MG63 (cell line): ENCODE results near the gene SART1. TPM values are rescaled to one million over a fixed set of nuclear protein-coding genes. Genes with fewer than 3 reads are reported as not detected.
A peak's percentile ranks its signal among the peaks of the same experiment; 100 is the strongest.
"Not testable (repeated sequence)": the region's sequence is repeated elsewhere in the genome, so short reads cannot be mapped to it uniquely, and the experiment has no call there.

Source experiments
- DNase-seq: peaks from one replicate; pipeline ENCODE4 v3.0.0-alpha.2; 2020
- H3K27me3 ChIP-seq: fragments of 250-450 bp; sonication (Bioruptor Pico); 2 replicates; pipeline ENCODE4 v1.5.1; 2020; ENCODE audit warnings: mild to moderate bottlenecking, moderate library complexity
- H3K36me3 ChIP-seq: fragments of 250-450 bp; sonication (Bioruptor Pico); 2 replicates; pipeline ENCODE4 v1.5.1; 2020; ENCODE audit warnings: mild to moderate bottlenecking, moderate library complexity
- H3K4me3 ChIP-seq: fragments of 250-450 bp; sonication (Bioruptor Pico); 2 replicates; pipeline ENCODE4 v1.5.1; 2020; ENCODE audit warnings: mild to moderate bottlenecking, moderate library complexity
- H3K9me3 ChIP-seq: fragments of 250-450 bp; sonication (Bioruptor Pico); 2 replicates; pipeline ENCODE4 v1.5.1; 2020; ENCODE audit warnings: mild to moderate bottlenecking, moderate library complexity
- total RNA-seq: library from RNA; depleted of rRNA; stranded (reverse); fragments of >200 nt; shearing (Covaris generic); gene quantifications from 2 replicates; pipeline ENCODE4 v1.2.3, GENCODE V29; 2014; ENCODE audit warnings: low replicate concordance

Gene SART1
- total RNA-seq, 1 experiment from 2014 or later = 45.4 TPM

DNA sequence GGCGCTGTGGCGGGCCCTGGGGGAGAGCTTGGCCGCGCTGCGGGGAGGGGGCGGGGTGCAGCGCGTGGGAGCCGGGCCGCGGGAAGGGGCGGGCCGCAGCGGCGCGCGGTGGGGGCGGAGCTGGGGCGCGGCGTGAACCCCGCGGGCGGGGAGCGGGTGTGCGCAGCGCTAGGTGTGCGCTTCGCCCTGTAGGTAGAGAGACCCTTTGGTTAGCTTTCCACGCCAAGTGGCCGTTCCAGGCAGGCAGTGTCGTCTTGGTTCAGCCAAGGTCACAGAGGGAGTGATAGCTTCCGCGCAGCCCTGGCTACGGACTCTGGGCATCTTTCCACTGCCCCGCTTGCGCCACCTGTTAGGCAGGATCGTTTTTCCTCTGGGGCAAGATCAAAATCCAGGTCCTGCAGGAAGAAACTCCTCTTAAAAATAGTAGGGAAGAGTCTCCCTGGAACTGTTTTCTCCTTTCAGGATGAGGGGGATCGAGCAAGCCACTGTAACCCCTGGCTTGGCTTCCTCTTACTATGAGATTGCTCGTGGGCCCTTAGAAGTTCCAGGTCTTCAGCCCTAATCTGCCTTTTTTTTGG lies 41.2 kb downstream of the SART1 start:
- Histone ChIP-seq H3K27me3 (no peaks in the 10 kb centered on the region), H3K36me3 (peaks cover 64% of the 10 kb centered on the region), H3K9me3 (no peaks in the 10 kb centered on the region), H3K4me3 (peak overlapping the region; percentile 90)
- DNase-seq = peak; percentile 41

DNA sequence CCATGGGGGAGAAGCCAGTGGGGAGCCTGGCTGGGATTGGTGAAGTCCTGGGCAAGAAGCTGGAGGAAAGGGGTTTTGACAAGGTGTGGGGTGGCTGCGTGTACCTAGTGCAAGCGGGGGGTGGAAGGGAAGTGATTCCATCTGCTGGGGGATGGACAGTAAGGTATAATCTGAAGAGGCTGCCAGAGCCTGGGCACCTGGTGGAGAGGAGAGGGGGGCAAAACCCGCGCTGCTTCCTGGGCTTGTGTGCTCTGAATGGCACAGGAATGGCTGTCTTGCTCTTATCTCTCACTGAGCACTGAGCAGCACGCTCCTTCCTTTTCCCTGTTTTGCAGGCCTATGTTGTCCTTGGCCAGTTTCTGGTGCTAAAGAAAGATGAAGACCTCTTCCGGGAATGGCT lies 41.8 kb downstream of the SART1 start:
- Histone ChIP-seq H3K27me3 (no peaks in the 10 kb centered on the region), H3K9me3 (no peaks in the 10 kb centered on the region), H3K4me3 (peak overlapping the region; percentile 90), H3K36me3 (peaks cover 60% of the 10 kb centered on the region)
- no peak for DNase-seq

DNA sequence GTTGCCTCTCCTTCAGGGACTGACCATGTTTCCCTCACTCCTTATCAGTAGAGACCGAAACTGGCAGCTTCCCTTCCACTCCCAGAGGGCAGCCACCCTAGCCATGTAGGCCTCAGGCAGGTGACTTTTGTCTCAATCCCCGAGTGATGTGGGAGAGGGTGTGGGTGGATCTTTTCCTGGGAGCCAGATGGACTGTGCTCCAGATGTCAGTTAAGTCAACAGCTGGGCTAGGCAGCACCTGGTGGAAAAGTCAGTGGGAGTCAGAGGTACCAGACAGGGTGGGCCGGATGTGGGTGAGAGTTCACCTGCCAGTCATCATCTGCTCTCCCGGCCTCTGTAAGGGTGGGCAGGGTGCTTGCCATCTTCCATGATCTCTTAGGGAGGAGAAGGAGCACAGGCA lies 42.7 kb downstream of the SART1 start:
- Histone ChIP-seq H3K27me3 (no peaks in the 10 kb centered on the region), H3K36me3 (peaks cover 51% of the 10 kb centered on the region), H3K4me3 (no peak overlapping the region), H3K9me3 (no peaks in the 10 kb centered on the region)
- no peak for DNase-seq

DNA sequence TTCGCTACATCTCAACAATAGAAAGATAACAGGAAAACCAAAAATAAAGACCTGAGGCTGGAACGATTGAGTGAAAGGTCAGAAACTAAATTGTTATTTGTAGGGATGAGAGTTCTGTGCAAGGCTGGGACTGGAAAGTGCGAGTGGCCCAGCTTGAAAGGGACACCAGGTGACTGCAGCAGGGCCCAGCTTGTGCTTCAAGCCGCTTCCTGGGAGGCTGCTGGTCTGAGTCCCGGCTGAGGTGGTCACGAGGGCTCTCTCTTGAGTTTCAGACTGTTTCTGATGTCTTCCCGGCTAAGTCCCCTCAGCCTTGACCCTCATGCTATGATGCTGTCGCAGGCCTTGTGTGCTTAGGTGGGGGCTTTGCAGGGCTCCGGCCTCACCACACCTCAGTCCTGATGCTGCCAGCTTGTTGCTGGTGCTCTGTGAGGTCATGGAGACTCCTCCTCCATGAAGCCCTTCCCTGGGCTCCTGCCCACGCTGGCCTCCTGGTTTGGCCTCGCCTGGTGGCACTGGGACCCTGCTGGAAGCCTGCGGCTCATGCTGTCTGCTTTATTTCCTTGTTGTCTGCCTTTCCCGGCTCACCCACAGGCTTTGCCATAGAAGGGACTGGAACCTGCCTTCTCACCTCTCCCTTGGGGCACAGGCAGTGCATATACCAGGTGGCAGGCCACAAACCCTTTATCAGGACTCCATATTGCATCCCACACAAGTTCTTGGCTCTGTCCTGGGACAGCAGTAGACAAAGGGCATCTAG lies 44.8 kb downstream of the SART1 start:
- H3K36me3 ChIP-seq = peaks cover 34% of the 10 kb centered on the region
- H3K27me3 ChIP-seq = no peaks in the 10 kb centered on the region
- no peak for DNase-seq
- no peak overlapping the region for H3K4me3 ChIP-seq
- H3K9me3 ChIP-seq = no peaks in the 10 kb centered on the region

DNA sequence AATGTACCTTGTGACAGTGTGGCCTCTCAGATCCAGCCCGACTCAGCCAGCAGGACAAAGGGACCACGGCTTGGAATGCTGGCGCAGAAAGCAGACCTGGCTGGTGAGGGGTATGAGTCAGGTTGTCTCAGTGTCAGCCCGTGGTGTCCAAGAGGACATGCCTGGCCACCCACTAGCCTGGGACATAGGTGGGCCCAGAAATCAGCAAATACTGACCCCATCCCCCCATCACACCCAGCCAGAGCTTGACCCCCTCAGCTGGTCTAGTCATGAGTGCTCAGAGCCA lies 45.3 kb downstream of the SART1 start:
- no peak overlapping the region for H3K4me3 ChIP-seq
- no peaks in the 10 kb centered on the region for H3K27me3 ChIP-seq
- no peaks in the 10 kb centered on the region for H3K9me3 ChIP-seq
- DNase-seq = no peak
- H3K36me3 ChIP-seq = peaks cover 34% of the 10 kb centered on the region

DNA sequence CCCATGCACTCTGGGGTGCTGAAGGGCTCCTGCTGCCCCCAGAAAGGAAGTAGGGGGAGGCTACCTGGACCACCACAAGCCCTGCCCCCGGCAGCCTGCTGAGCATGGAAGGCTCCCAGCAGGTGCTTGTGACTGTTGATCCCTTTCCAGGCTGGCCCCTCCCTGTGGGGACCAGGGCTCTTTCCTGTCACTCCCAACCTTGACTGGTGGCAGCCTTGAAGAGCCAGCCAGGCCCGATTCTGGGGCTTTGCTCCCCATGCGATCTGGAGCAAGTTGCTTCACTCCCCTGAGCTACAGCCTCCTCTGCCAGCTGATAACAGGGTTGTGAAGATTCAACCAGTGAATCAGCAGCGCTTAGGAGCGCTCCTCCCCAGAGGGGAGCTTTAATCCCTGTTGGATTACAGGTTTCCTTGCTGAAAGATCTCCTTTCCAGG lies 45.7 kb downstream of the SART1 start:
- DNase-seq = no peak
- Histone ChIP-seq H3K9me3 (no peaks in the 10 kb centered on the region), H3K36me3 (peaks cover 34% of the 10 kb centered on the region), H3K4me3 (no peak overlapping the region), H3K27me3 (no peaks in the 10 kb centered on the region)

DNA sequence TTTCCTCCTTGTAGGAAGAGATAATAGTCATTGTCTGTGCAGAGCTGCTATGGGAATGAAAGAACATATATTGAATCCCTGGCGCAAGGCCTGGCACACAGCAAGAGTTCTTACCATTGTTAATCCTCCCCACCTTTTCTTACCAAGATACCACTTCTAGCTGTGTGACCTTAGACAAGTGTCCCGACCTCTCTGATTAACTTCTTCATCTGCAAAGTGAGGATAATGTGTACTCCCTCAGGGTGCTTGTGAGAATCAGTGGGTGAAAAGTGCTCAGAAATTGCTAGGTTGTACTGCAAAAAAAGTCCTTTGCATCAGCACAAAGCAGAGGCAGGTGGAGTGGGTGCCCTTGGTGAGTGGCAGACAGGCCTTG lies 46.5 kb downstream of the SART1 start:
- Histone ChIP-seq H3K36me3 (peaks cover 33% of the 10 kb centered on the region), H3K9me3 (no peaks in the 10 kb centered on the region), H3K4me3 (no peak overlapping the region), H3K27me3 (no peaks in the 10 kb centered on the region)
- DNase-seq = no peak

DNA sequence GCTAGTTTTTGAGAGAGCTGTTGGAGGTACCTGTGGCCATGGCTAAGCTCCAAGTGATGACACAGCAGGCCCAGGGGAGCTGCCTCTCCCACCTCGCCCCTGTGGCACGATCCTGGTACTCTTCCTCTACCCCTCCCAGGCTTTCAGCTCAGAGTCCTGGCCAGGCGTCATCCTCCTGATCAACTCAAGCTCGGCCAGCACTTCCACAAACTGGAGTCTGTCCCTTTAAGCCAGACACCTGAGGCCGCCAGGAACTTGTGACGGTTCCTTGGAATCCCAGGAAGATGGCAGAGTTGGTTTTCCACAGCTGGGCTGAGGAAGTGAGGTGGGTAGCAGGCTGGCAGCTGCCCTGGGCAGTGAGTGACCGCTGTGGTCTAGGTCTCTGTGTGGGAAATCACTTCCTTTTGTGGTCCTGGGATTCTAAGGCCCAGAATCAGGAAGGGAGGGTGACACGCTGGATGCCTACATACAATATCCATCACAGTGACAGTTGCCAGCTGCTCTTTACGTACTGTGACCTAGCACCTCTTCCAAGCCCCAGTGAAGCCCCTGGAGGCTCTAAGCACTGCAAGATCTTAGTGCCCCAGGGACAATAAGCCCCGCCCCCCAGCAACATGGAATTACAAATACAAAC lies 47.1 kb downstream of the SART1 start:
- peaks cover 28% of the 10 kb centered on the region for H3K36me3 ChIP-seq
- H3K9me3 ChIP-seq = no peaks in the 10 kb centered on the region
- no peak for DNase-seq
- no peaks in the 10 kb centered on the region for H3K27me3 ChIP-seq
- H3K4me3 ChIP-seq = no peak overlapping the region

DNA sequence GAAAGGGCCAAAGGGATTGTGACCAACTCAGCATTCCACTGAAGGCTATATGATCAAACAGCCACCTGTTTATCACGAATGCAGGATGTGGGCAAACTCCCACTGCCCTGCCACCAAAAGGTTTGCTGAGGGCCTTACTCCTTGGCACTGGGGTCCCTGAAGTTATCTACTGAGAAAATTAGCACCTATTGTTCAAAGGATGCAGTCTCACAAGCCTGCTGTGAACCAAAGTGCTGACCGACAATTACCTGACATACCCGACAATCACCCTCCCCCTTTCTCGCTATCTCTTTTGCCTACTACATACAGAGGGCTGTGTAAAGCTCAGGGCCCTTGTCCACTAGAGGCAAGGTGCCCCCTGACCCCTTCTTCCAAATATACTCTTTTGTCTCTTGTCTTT lies 48.5 kb downstream of the SART1 start:
- H3K36me3 ChIP-seq = peaks cover 15% of the 10 kb centered on the region
- H3K4me3 ChIP-seq, H3K27me3 ChIP-seq, H3K9me3 ChIP-seq, DNase-seq: not testable (repeated sequence)

DNA sequence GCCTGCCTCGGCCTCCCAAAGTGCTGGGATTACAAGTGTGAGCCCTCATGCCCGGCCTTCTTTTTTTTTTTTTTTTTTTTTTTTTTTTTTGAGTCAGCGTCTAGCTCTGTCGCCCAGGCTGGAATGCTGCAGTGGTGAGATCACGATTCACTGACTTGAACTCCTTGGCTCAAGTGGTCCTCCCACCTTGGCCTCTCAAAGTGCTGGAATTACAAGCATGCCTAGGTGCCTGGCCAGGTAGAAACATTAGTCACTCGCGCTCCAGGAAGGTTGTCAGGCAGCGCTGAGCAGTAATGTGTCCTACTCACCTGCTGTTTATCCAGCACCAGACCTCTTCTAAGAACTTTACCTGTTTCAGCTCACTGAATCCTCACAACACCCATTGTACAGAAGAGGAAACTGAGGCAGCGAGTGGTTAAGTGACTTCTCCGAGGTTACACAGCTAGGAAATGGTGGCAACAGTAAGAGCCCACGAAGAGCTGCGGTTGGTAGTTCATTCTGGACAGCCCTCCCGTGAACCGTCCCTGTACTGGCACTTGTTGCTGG lies 49.8 kb downstream of the SART1 start:
- H3K36me3 ChIP-seq = peaks cover 4% of the 10 kb centered on the region; the same call in 1 of the 2 replicates
- H3K9me3 ChIP-seq = no peaks in the 10 kb centered on the region
- H3K27me3 ChIP-seq = no peaks in the 10 kb centered on the region
- H3K4me3 ChIP-seq = no peak overlapping the region
- peak; percentile 66 for DNase-seq

DNA sequence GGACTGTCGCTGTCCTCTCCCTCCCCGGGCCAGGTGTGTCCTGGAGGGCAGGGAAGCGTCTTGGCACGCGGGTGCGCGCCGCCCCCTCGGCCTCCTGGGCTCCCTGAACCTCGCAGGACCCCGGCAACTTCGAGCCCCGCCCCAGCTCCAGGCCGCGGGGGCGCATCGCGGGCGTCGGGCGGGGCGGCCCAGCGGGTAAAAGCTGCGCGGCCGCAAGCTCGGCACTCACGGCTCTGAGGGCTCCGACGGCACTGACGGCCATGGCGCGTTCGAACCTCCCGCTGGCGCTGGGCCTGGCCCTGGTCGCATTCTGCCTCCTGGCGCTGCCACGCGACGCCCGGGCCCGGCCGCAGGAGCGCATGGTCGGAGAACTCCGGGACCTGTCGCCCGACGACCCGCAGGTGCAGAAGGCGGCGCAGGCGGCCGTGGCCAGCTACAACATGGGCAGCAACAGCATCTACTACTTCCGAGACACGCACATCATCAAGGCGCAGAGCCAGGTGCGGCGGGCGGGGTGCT lies 50.3 kb downstream of the SART1 start, which contains the start of gene CST6:
TSS of gene CST6 (plus strand) at position 224 of the 519 bp plus-strand sequence. CDS start at position 261, 37 bp downstream.
- Histone ChIP-seq H3K27me3 (no peaks in the 10 kb centered on the region), H3K36me3 (peaks cover under 1% of the 10 kb centered on the region; the same call in 1 of the 2 replicates), H3K4me3 (no peak within 1 kb of the TSS), H3K9me3 (no peaks in the 10 kb centered on the region)
- no peak for DNase-seq

DNA sequence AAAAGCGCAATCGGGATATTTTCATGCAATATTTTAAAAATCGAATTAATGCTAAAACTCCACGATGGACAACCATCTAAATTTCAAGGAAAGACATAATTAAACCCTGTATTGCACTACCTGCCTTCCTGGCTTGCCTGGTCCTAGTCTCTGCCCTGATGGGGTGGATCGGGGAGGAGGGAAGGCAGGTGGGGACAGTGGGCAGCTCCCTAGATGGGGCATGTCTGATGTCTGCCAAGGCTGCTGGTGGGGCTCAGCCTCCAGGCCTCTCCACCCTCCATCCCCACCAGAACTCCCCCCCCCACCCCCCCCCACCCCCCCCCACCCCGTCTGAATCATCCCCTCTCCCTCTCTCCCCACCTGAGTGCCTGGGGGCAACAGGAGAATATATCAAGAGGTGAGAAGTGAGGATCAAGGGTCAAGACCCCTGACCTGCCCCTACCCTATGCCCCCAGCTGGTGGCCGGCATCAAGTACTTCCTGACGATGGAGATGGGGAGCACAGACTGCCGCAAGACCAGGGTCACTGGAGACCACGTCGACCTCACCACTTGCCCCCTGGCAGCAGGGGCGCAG lies 50.9 kb downstream of the SART1 start:
- H3K9me3 ChIP-seq = no peaks in the 10 kb centered on the region
- no peak for DNase-seq
- no peaks in the 10 kb centered on the region for H3K36me3 ChIP-seq
- no peak overlapping the region for H3K4me3 ChIP-seq
- H3K27me3 ChIP-seq = no peaks in the 10 kb centered on the region

DNA sequence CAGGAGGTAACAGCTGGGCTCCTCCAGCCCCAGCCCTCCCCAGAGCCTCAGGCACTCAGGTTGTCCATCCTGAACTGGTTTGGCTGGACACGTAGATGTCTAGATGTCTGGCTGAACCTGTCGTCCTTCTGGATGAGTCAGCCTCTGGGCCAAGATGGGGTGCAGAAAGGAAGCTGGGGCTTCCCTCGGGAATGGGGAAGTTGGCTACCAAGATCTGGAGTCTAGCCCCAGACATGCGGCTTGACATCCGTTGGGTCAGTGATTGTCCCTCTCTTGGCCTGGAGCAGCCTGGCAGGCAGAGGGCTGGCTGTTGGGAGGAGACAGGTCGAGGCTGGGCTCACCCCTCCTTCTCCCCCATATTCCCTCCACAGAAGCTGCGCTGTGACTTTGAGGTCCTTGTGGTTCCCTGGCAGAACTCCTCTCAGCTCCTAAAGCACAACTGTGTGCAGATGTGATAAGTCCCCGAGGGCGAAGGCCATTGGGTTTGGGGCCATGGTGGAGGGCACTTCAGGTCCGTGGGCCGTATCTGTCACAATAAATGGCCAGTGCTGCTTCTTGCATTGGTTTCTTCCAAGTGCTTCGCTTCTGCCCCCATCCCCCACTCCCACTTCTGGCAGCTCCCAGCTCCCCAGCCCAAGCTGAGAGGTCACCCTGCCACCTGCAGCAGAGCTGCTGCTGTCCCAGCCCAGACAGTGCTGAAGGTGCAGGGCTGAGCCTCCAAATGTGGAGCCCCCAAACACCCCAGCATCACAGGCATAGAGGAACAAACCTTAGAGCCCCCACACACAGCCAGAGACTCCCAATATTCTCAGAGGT lies 51.6 kb downstream of the SART1 start:
- H3K36me3 ChIP-seq = no peaks in the 10 kb centered on the region
- no peaks in the 10 kb centered on the region for H3K27me3 ChIP-seq
- no peak overlapping the region for H3K4me3 ChIP-seq
- DNase-seq = no peak
- H3K9me3 ChIP-seq = no peaks in the 10 kb centered on the region

DNA sequence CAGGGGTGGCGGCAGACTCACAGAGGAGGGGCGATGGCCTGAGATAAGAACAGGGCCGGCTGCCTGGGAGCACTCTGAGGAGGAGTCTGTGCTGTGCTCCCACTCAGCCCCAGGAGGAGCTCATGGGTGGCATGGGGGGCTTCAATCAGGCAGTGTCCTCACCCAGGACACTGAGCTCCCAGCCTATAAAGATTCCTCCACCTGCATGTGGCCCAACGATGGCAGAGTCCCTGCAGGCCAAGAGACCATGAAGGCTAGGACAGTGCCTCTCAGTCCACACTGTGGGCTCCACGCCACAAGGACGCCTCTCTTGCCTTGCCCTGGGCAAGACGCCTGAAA lies 52.2 kb downstream of the SART1 start:
- Histone ChIP-seq H3K4me3 (no peak overlapping the region), H3K9me3 (no peaks in the 10 kb centered on the region), H3K27me3 (no peaks in the 10 kb centered on the region), H3K36me3 (no peaks in the 10 kb centered on the region)
- no peak for DNase-seq

DNA sequence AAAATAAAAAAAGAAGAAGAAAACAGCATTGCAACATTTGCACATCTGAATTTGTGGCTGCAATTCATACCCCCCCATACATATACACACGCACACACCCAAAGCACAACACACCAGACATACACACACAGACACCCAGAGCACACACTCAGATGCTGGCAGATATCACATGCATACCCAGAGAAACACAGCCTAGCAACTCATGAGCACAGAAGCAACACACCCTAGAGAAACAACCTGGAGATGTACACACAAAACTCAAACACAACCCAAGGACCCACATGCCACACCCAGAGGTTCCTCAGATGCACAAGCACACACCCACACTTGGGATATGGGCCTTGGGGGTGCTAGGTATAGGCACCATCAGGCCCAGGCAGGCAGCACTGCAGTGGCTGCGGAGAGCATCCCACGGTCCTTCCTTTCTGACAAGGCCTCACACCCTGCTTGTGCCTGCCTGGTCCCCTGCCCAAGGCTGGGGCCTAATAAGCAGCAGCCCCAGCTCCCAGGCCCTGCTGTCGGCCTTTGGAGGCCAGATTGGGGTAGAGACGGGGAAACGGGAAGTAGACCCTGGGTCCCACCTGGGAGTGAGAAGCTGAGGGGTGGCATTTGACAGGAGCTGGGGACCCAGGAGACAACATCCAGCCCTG lies 53.4 kb downstream of the SART1 start:
- no peak for DNase-seq
- Histone ChIP-seq H3K27me3 (no peaks in the 10 kb centered on the region), H3K9me3 (no peaks in the 10 kb centered on the region), H3K4me3 (no peak overlapping the region; the same call in 1 of the 2 replicates), H3K36me3 (no peaks in the 10 kb centered on the region)

DNA sequence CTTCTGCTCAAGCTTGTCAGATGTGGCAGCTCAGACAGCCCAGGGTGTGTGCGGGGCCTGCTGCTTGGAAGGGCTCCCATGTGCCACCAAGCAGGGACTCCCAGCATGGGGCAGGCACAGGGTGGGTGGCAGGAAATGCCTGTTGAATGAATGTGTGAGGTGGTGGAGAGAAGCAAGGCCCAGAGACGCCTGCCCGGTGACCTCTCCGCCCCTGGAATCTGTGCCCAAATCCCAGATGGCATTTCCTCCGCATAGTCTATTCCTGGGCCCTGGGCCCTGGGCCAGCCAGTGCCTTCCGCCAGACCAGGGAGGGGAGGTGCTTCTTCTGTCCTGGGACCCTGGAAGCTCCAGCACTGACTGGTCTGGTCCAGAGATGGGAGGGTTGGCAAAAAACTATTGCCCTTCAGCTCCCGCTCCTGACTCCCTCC lies 53.9 kb downstream of the SART1 start:
- H3K27me3 ChIP-seq = no peaks in the 10 kb centered on the region
- no peaks in the 10 kb centered on the region for H3K9me3 ChIP-seq
- peak; percentile 98 for DNase-seq
- H3K4me3 ChIP-seq = peak overlapping the region; percentile 33
- no peaks in the 10 kb centered on the region for H3K36me3 ChIP-seq
